SK-N-SH (cell line): ENCODE data around the gene CLDN10. TPM values are rescaled to one million over a fixed set of nuclear protein-coding genes. Genes with fewer than 3 reads are reported as not detected.
A peak's percentile ranks its signal among the peaks of the same experiment; 100 is the strongest.

Experiments
- CTCF ChIA-PET: fragments of 300-600, 350-600 bp; formaldehyde crosslinking; extraction: SDS; loops from one replicate; lab custom pipeline; 2021; lab: Yijun Ruan, JAX
- POLR2A ChIA-PET: fragments of 350-600 bp; sonication (Branson Sonifier 250); formaldehyde crosslinking; extraction: SDS; loops from one replicate; lab custom pipeline; 2020; ENCODE audit warnings: antibody characterized with exemption, inconsistent platforms; lab: Yijun Ruan, JAX
- DNase-seq: peaks from one replicate; pipeline ENCODE4 v3.0.0; 2012
- H2AFZ ChIP-seq: fragments of 200-600 bp; sonication (generic); 2 replicates; pipeline ENCODE4 v1.8.1; 2016; ENCODE audit warnings: antibody characterized with exemption, mild to moderate bottlenecking, low read depth
- H3F3A ChIP-seq: fragments of 200-600 bp; sonication (generic); replicated peaks from 2 replicates; pipeline ENCODE3; 2016; ENCODE audit warnings: antibody characterized with exemption, mild to moderate bottlenecking; ENCODE audit not compliant: insufficient read depth
- H3K27ac ChIP-seq, 2 experiments: fragments of 200-500 bp in 1 of 2; fragments of 200-600 bp in 1 of 2; sonication (Bioruptor generic) in 1 of 2; sonication (generic), shearing (Covaris generic) in 1 of 2; 2 replicates each; pipeline versions ENCODE4 v1.5.1 to v1.6.1; 2014 to 2016; ENCODE audit warnings: low read depth in 2 of 2, inconsistent platforms in 1 of 2, low read length in 1 of 2, mild to moderate bottlenecking in 1 of 2, mixed read lengths in 1 of 2
- H3K27me3 ChIP-seq: fragments of 200-600 bp; sonication (generic), shearing (Covaris generic); 2 replicates; pipeline ENCODE4 v1.6.1; 2016; ENCODE audit warnings: mixed run types; ENCODE audit not compliant: insufficient read depth
- H3K36me3 ChIP-seq, 2 experiments: fragments of 200-500 bp in 1 of 2; fragments of 200-600 bp in 1 of 2; sonication (Bioruptor generic) in 1 of 2; sonication (generic) in 1 of 2; replicated peaks in 1 of 2; 2 replicates each; pipeline versions ENCODE3 to v1.5.1; 2014 to 2016; ENCODE audit warnings: low read length in 1 of 2, mild to moderate bottlenecking in 1 of 2; ENCODE audit not compliant: insufficient read depth in 2 of 2, control insufficient read depth in 1 of 2
- H3K4me1 ChIP-seq, 2 experiments: fragments of 200-500 bp in 1 of 2; fragments of 200-600 bp in 1 of 2; sonication (Bioruptor generic) in 1 of 2; sonication (generic), shearing (Covaris generic) in 1 of 2; 2 replicates each; pipeline versions ENCODE4 v1.5.1 to v1.6.1; 2014 to 2016; ENCODE audit warnings: low read depth in 1 of 2, low read length in 1 of 2, mixed run types in 1 of 2; ENCODE audit not compliant: insufficient read depth in 2 of 2, control insufficient read depth in 1 of 2
- H3K4me2 ChIP-seq: fragments of 200-600 bp; sonication (generic), shearing (Covaris generic); 2 replicates; pipeline ENCODE4 v1.6.1; 2017; ENCODE audit warnings: mixed run types
- H3K4me3 ChIP-seq, 2 experiments: fragments of 200-500 bp in 1 of 2; fragments of 200-600 bp in 1 of 2; sonication (Bioruptor generic) in 1 of 2; sonication (generic), shearing (Covaris generic) in 1 of 2; 2 replicates each; pipeline versions ENCODE4 v1.5.1 to v1.8.1; 2014 to 2016; ENCODE audit warnings: low read depth in 2 of 2, inconsistent platforms in 1 of 2, low read length in 1 of 2, mild to moderate bottlenecking in 1 of 2, mixed read lengths in 1 of 2, moderate library complexity in 1 of 2
- H3K79me2 ChIP-seq: fragments of 200-600 bp; sonication (generic); 2 replicates; pipeline ENCODE4 v1.8.1; 2017; ENCODE audit warnings: mild to moderate bottlenecking; ENCODE audit not compliant: insufficient read depth
- H3K9ac ChIP-seq: fragments of 200-600 bp; sonication (generic); 2 replicates; pipeline ENCODE4 v1.6.1; 2017; ENCODE audit warnings: mixed run types
- H3K9me2 ChIP-seq: fragments of 200-600 bp; sonication (generic); 2 replicates; pipeline ENCODE4 v1.6.1; 2017; ENCODE audit warnings: mixed run types
- H3K9me3 ChIP-seq: fragments of 200-600 bp; sonication (generic); 2 replicates; pipeline ENCODE4 v1.6.1; 2017; ENCODE audit warnings: mixed run types, mild to moderate bottlenecking, moderate library complexity
- H4K20me1 ChIP-seq: fragments of 200-600 bp; sonication (generic); 2 replicates; pipeline ENCODE4 v1.6.1; 2017; ENCODE audit warnings: mild to moderate bottlenecking, mixed run types; ENCODE audit not compliant: insufficient read depth
- CHD2 ChIP-seq: fragments of 150-350 bp; IDR thresholded peaks from 2 replicates; pipeline ENCODE4 v1.6.1; 2018; ENCODE audit warnings: low read length; ENCODE audit not compliant: partially characterized antibody
- JUND ChIP-seq: IDR thresholded peaks from 2 replicates; pipeline ENCODE4 v1.4.0; 2012
- MXI1 ChIP-seq: IDR thresholded peaks from 2 replicates; pipeline ENCODE4 v1.6.1; 2012; ENCODE audit warnings: mild to moderate bottlenecking, low read depth, low read length, improper control_type of control experiment
- NFIC ChIP-seq: IDR thresholded peaks from 2 replicates; pipeline ENCODE4 v1.4.0; 2012; ENCODE audit warnings: borderline replicate concordance
- PBX3 ChIP-seq: IDR thresholded peaks from 2 replicates; pipeline ENCODE4; 2012
- RAD21 ChIP-seq: IDR thresholded peaks from 2 replicates; pipeline ENCODE4 v1.6.1; 2012; ENCODE audit warnings: mild to moderate bottlenecking, low read length
- RCOR1 ChIP-seq: fragments of 150-350 bp; IDR thresholded peaks from 2 replicates; pipeline ENCODE4 v1.6.1; 2017; ENCODE audit warnings: antibody characterized with exemption, low read length
- REST ChIP-seq: IDR thresholded peaks from 2 replicates; pipeline ENCODE4 v1.6.1; 2012; ENCODE audit warnings: mild to moderate bottlenecking, low read depth, low read length, moderate library complexity
- TAF1 ChIP-seq: IDR thresholded peaks from 2 replicates; pipeline ENCODE4 v1.6.1; 2012; ENCODE audit warnings: low read depth, mild to moderate bottlenecking, low read length, moderate library complexity, borderline replicate concordance
- TCF12 ChIP-seq: IDR thresholded peaks from 2 replicates; pipeline ENCODE4 v1.4.0; 2012
- TEAD4 ChIP-seq: IDR thresholded peaks from 2 replicates; pipeline ENCODE4 v1.4.0; 2012; ENCODE audit warnings: mild to moderate bottlenecking, borderline replicate concordance; ENCODE audit not compliant: insufficient read depth
- WGBS: methylation state at CpG from one replicate; pipeline ENCODE4 v1.1.6; 2017; ENCODE audit warnings: low lambda C conversion rate; 5-methylcytosine and 5-hydroxymethylcytosine counted together
- polyA plus RNA-seq, 3 experiments: library from polyadenylated mRNA; depleted of rRNA; stranded (reverse); fragments of >200 nt; gene quantifications; 2 replicates each; pipeline ENCODE4 v1.2.3, GENCODE V29; 2012
- TF ChIP-seq, protein P1 (sequence below): IDR thresholded peaks from 2 replicates; pipeline ENCODE4 v1.4.0; 2012; ENCODE audit warnings: low read depth, borderline replicate concordance

Gene CLDN10
- polyA plus RNA-seq, 1 of the 3 experiments (the other 2 are of a cell fraction), result 0.05 TPM

GRCh38 chr13:95530178-95530577 is 22.3 kb upstream of the CLDN10 start:
- Histone ChIP-seq H3K4me1 (0 out of 4 replicates have a peak, but pooled peaks cover 0 to 10% of the 10 kb centered on the region in 2 experiments), H3K9me3 (no peaks in the 10 kb centered on the region), H3K4me3 (no peak overlapping the region), H3K79me2 (no peaks in the 10 kb centered on the region), H3F3A (peaks cover 9% of the 10 kb centered on the region), H4K20me1 (no peaks in the 10 kb centered on the region), H3K36me3 (no peaks in the 10 kb centered on the region), H3K27me3 (no peaks in the 10 kb centered on the region), H3K27ac (no peak overlapping the region), H2AFZ (no peak overlapping the region), H3K9me2 (no peaks in the 10 kb centered on the region), H3K9ac (no peak overlapping the region), H3K4me2 (no peak overlapping the region)
- ChIA-PET CTCF (no interaction called here), POLR2A (no interaction called here)
- WGBS, result 61% methylated on average over 5 of the region's 5 CpGs
- TF ChIP-seq, protein P1, sequence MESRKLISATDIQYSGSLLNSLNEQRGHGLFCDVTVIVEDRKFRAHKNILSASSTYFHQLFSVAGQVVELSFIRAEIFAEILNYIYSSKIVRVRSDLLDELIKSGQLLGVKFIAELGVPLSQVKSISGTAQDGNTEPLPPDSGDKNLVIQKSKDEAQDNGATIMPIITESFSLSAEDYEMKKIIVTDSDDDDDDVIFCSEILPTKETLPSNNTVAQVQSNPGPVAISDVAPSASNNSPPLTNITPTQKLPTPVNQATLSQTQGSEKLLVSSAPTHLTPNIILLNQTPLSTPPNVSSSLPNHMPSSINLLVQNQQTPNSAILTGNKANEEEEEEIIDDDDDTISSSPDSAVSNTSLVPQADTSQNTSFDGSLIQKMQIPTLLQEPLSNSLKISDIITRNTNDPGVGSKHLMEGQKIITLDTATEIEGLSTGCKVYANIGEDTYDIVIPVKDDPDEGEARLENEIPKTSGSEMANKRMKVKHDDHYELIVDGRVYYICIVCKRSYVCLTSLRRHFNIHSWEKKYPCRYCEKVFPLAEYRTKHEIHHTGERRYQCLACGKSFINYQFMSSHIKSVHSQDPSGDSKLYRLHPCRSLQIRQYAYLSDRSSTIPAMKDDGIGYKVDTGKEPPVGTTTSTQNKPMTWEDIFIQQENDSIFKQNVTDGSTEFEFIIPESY, result no peak
- peak; percentile 45 for TF ChIP-seq TCF12
- TF ChIP-seq PBX3, result peak; percentile 34; the same call in 1 of the 2 replicates
- no peak for TF ChIP-seq RCOR1
- 0 out of 2 replicates have a peak, but pooled peaks have one; percentile 15 for TF ChIP-seq NFIC
- DNase-seq, result no peak

DNA sequence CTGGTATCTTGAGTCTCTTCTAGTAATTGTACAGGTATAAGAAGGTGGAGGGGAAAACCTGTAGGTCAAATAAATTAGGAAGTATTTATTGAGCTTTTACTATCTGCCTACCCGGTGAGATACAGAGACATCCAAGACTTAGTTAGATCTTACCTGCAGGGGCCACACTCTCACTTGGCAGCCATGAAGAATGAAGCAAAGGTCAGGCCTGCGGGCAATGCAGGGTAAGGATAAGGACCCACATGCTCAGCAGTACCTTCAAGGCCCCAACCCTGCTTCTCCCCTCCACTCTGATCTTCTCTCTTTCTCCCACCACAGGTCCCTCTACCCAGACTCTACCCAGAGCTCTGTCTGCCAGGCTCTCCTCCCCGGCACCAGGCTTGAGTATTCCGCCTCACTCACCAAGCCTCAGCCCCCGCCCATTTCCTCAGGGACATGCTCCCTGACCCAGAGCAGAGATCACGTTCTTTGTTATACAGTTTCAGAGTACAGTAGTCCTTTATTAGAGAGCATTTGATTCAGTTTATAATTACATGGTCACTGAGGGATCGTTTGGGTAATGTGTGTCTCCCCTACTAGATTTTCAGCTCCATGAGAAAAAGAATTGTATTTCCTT is 18.9 kb upstream of the CLDN10 start:
- H3K9me3 ChIP-seq, result no peaks in the 10 kb centered on the region
- H4K20me1 ChIP-seq, result no peaks in the 10 kb centered on the region
- ChIA-PET CTCF (interaction anchor here (1.2 to 2.2 kb wide), 3 partner anchors 55 to 300 kb away, joined by 4 to 6 read pairs (median 4); no protein-coding TSS in a partner anchor), POLR2A (no interaction called here)
- no peaks in the 10 kb centered on the region for H3K9me2 ChIP-seq
- no peak overlapping the region for H2AFZ ChIP-seq
- H3K4me2 ChIP-seq, result no peak overlapping the region
- peaks cover 13% of the 10 kb centered on the region for H3F3A ChIP-seq
- H3K27ac ChIP-seq, result no peak overlapping the region
- TF ChIP-seq MXI1, result no peak
- no peak for TF ChIP-seq TEAD4
- no peak for TF ChIP-seq JUND
- TF ChIP-seq REST, result no peak
- TF ChIP-seq RAD21, result no peak
- no peak for TF ChIP-seq CHD2
- no peak for TF ChIP-seq TAF1
- no peaks in the 10 kb centered on the region for H3K36me3 ChIP-seq
- H3K4me3 ChIP-seq, result no peak overlapping the region
- WGBS, result 92% methylated on average over 7 of the region's 7 CpGs
- no peaks in the 10 kb centered on the region for H3K27me3 ChIP-seq
- peaks cover 0 to 14% of the 10 kb centered on the region in 2 experiments; a peak in 2 of 4 replicates for H3K4me1 ChIP-seq
- no peak overlapping the region for H3K9ac ChIP-seq
- no peak for DNase-seq
- H3K79me2 ChIP-seq, result no peaks in the 10 kb centered on the region
